Measurements from ENCODE around the gene FIBIN. TPM values are rescaled to one million over a fixed set of nuclear protein-coding genes. Genes with fewer than 3 reads are reported as not detected.
"Not testable (repeated sequence)": the region's sequence is repeated elsewhere in the genome, so short reads cannot be mapped to it uniquely, and the experiment has no call there.

FIBIN gene
- total RNA-seq, 1 donor from 2014 or later: 1.3 TPM

GRCh38 chr11:26995701-26996460 is 2.0 kb downstream of the FIBIN start:
- H3K4me3 ChIP-seq (ENCODE audit: low read depth, low read length): no peak overlapping the region
- DNase-seq (ENCODE audit: low read depth): no peak
- peaks cover 10% of the 10 kb centered on the region for H3K27me3 ChIP-seq (ENCODE audit: control insufficient read depth, insufficient read depth, low read length)
- no peaks in the 10 kb centered on the region for H3K36me3 ChIP-seq (ENCODE audit: control insufficient read depth, insufficient read depth, low read length)
- TF ChIP-seq CTCF (IDR thresholded peaks at IDR 0.05; ENCODE audit: insufficient read depth, low read length, poor library complexity, severe bottlenecking): no peak

- H3K27me3 ChIP-seq (ENCODE audit: control insufficient read depth, insufficient read depth, low read length): peaks cover 10% of the 10 kb centered on the region
- no peak overlapping the region for H3K4me3 ChIP-seq (ENCODE audit: low read depth, low read length)
- no peak for TF ChIP-seq CTCF (IDR thresholded peaks at IDR 0.05; ENCODE audit: insufficient read depth, low read length, poor library complexity, severe bottlenecking)
- DNase-seq (ENCODE audit: low read depth): no peak
- no peaks in the 10 kb centered on the region for H3K36me3 ChIP-seq (ENCODE audit: control insufficient read depth, insufficient read depth, low read length)
These were observed 3.5 kb downstream of the FIBIN start for GRCh38 chr11:26997378-26997777.

DNA sequence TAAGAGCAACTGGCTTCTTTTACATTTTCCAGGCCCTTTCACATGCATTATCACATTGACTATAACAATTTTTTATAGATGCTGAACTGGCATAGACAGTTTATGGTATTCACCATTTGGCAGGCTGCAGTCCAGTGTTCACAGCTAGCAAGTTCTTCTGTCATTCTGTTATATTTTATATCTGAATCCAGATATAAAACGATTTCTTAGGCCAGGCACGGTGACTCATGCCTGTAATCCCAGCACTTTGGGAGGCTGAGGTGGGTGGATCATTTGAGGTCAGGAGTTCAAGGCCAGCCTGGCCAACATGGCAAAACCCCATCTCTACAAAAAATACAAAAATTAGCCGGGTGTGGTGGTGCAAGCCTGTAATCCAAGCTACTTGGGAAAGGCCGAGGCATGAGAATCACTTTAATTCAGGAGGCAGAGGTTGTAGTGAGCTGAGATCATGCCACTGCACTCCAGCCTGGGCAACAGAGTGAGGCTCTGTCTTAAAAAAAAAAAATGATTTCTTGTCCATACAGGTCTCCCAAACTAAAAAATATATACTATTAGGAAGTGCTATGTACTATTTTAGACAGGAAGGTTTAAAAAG is 7.3 kb downstream of the FIBIN start:
- H3K36me3 ChIP-seq (ENCODE audit: control insufficient read depth, insufficient read depth, low read length); H3K4me3 ChIP-seq (ENCODE audit: low read depth, low read length); H3K27me3 ChIP-seq (ENCODE audit: control insufficient read depth, insufficient read depth, low read length); DNase-seq (ENCODE audit: low read depth): not testable (repeated sequence)

DNA sequence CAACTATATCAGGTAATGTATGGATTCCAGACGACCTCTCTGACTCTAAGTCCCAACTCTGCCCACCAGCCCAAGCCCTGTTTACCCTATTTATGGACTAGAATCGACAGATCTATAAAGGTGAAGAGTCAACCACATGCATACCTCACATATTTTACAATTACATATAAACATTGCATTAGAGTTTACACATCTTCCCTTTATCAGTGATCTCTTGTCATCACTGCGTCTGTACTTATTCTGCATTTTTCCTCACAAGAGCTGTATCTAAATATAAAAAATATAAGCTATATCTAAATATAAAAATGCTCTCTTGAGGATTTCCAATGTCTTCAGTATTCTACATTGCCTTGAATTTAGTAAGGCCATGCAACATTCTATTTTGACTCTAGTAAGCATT is 8.5 kb downstream of the FIBIN start:
- no peaks in the 10 kb centered on the region for H3K27me3 ChIP-seq (ENCODE audit: control insufficient read depth, insufficient read depth, low read length)
- no peak for TF ChIP-seq CTCF (IDR thresholded peaks at IDR 0.05; ENCODE audit: insufficient read depth, low read length, poor library complexity, severe bottlenecking)
- DNase-seq (ENCODE audit: low read depth): no peak
- no peak overlapping the region for H3K4me3 ChIP-seq (ENCODE audit: low read depth, low read length)
- H3K36me3 ChIP-seq (ENCODE audit: control insufficient read depth, insufficient read depth, low read length): no peaks in the 10 kb centered on the region

- TF ChIP-seq CTCF (IDR thresholded peaks at IDR 0.05; ENCODE audit: insufficient read depth, low read length, poor library complexity, severe bottlenecking): no peak
- Histone ChIP-seq H3K36me3 (ENCODE audit: control insufficient read depth, insufficient read depth, low read length) (no peaks in the 10 kb centered on the region), H3K4me3 (ENCODE audit: low read depth, low read length) (no peak overlapping the region), H3K27me3 (ENCODE audit: control insufficient read depth, insufficient read depth, low read length) (no peaks in the 10 kb centered on the region)
- DNase-seq (ENCODE audit: low read depth): no peak
These were observed 8.9 kb downstream of the FIBIN start for GRCh38 chr11:27002838-27003237.

GRCh38 chr11:27004103-27004502 is 10.2 kb downstream of the FIBIN start:
- Histone ChIP-seq H3K4me3 (ENCODE audit: low read depth, low read length) (no peak overlapping the region), H3K36me3 (ENCODE audit: control insufficient read depth, insufficient read depth, low read length) (no peaks in the 10 kb centered on the region), H3K27me3 (ENCODE audit: control insufficient read depth, insufficient read depth, low read length) (no peaks in the 10 kb centered on the region)
- DNase-seq (ENCODE audit: low read depth): no peak
- TF ChIP-seq CTCF (IDR thresholded peaks at IDR 0.05; ENCODE audit: insufficient read depth, low read length, poor library complexity, severe bottlenecking): no peak
